K562 (cell line): ENCODE results near the gene SLAMF6. TPM values are rescaled to one million over a fixed set of nuclear protein-coding genes. Genes with fewer than 3 reads are reported as not detected.
A peak's percentile ranks its signal among the peaks of the same experiment; 100 is the strongest.

ENCODE experiments used
- BRD9 ChIP-seq: fragments of 450-650 bp; IDR thresholded peaks from 2 replicates; pipeline ENCODE4 v1.6.1; 2018; ENCODE audit warnings: low read depth; ENCODE audit not compliant: partially characterized antibody
- CAMTA2 ChIP-seq: fragments of 250-450 bp; sonication (Bioruptor Pico); conservative IDR thresholded peaks from 2 replicates; pipeline ENCODE4 v1.5.1; 2022
- CBFA2T2 ChIP-seq: fragments of 450-650 bp; conservative IDR thresholded peaks from 2 replicates; pipeline ENCODE4 v1.6.1; 2017; ENCODE audit warnings: mild to moderate bottlenecking
- CLOCK ChIP-seq: fragments of 250-450 bp; sonication (Bioruptor Pico); IDR thresholded peaks from 2 replicates; pipeline ENCODE4 v1.4.0; 2020; ENCODE audit warnings: mild to moderate bottlenecking, moderate library complexity, borderline replicate concordance
- ELF1 ChIP-seq: fragments of 200-800 bp; sonication (Bioruptor generic); IDR thresholded peaks from 2 replicates; pipeline ENCODE4 v1.6.1; 2016; ENCODE audit warnings: missing genetic modification characterization, missing compliant biosample characterization
- IFI16 ChIP-seq: fragments of 250-450 bp; sonication (Bioruptor Pico); IDR thresholded peaks from 2 replicates; pipeline ENCODE4 v2.1.2; 2022; ENCODE audit warnings: mild to moderate bottlenecking, inconsistent platforms
- KDM1A ChIP-seq, 2 experiments: fragments of 450-650 bp; IDR thresholded peaks; 2 replicates each; pipeline ENCODE4 v1.6.1; 2016; ENCODE audit warnings: mild to moderate bottlenecking in 2 of 2
- LEF1 ChIP-seq: fragments of 450-650 bp; IDR thresholded peaks from 2 replicates; pipeline ENCODE4 v1.6.1; 2016; ENCODE audit warnings: mild to moderate bottlenecking
- MAZ ChIP-seq, 2 experiments: fragments of 450-650 bp in 1 of 2; sonication (generic) in 1 of 2; formaldehyde crosslinking; IDR thresholded peaks in 1 of 2; conservative IDR thresholded peaks in 1 of 2; 2 replicates each; pipeline versions ENCODE4 v1.4.0 to v1.5.0; 2020; ENCODE audit warnings: mild to moderate bottlenecking in 1 of 2, missing genetic modification reagents in 1 of 2
- PHTF2 ChIP-seq: fragments of 250-450 bp; sonication (Bioruptor Pico); IDR thresholded peaks from 2 replicates; pipeline ENCODE4 v1.5.0; 2021; ENCODE audit warnings: mild to moderate bottlenecking
- PTTG1 ChIP-seq: fragments of 450-650 bp; IDR thresholded peaks from 2 replicates; pipeline ENCODE4 v1.6.1; 2016; ENCODE audit warnings: low read depth, mild to moderate bottlenecking, missing genetic modification characterization, missing compliant biosample characterization
- RCOR1 ChIP-seq, 2 experiments: IDR thresholded peaks; 2 replicates each; pipeline ENCODE4 v1.6.1; 2012; ENCODE audit warnings: low read depth in 2 of 2, low read length in 2 of 2, borderline replicate concordance in 1 of 2, improper control_type of control experiment in 1 of 2
- SIN3B ChIP-seq: fragments of 450-650 bp; IDR thresholded peaks from 2 replicates; pipeline ENCODE4 v1.6.1; 2017; ENCODE audit warnings: low read depth, mild to moderate bottlenecking, moderate library complexity
- SMAD4 ChIP-seq: fragments of 250-450 bp; sonication (Bioruptor Pico); conservative IDR thresholded peaks from 2 replicates; pipeline ENCODE4 v1.8.0; 2021; ENCODE audit warnings: inconsistent platforms, mild to moderate bottlenecking, moderate library complexity
- SREBF1 ChIP-seq: fragments of 150-350 bp; IDR thresholded peaks from 2 replicates; pipeline ENCODE4 v1.6.1; 2014; ENCODE audit warnings: antibody characterized with exemption, low read depth, low read length, borderline replicate concordance
- TAF9B ChIP-seq: fragments of 450-650 bp; IDR thresholded peaks from 2 replicates; pipeline ENCODE4 v1.6.1; 2018; ENCODE audit warnings: mild to moderate bottlenecking; ENCODE audit not compliant: partially characterized antibody
- TBP ChIP-seq: optimal IDR thresholded peaks from 2 replicates; pipeline ENCODE3; 2011; ENCODE audit warnings: low read depth, low read length, improper control_type of control experiment
- TCFL5 ChIP-seq: fragments of 250-450 bp; sonication (Bioruptor Pico); conservative IDR thresholded peaks from 2 replicates; pipeline ENCODE4 v1.6.1; 2021; ENCODE audit warnings: mild to moderate bottlenecking, moderate library complexity, matching md5 sums
- TOE1 ChIP-seq, 2 experiments: fragments of 450-650 bp in 1 of 2; sonication (generic) in 1 of 2; formaldehyde crosslinking in 1 of 2; IDR thresholded peaks; 2 replicates each; pipeline versions ENCODE4 v1.7.1 to v1.8.0; 2016 to 2022; ENCODE audit warnings: borderline replicate concordance in 2 of 2, mild to moderate bottlenecking in 2 of 2, antibody characterized with exemption in 1 of 2, inconsistent platforms in 1 of 2, low read depth in 1 of 2, missing genetic modification reagents in 1 of 2, moderate library complexity in 1 of 2
- ZBTB17 ChIP-seq: fragments of 450-650 bp; formaldehyde crosslinking; IDR thresholded peaks from 2 replicates; pipeline ENCODE4 v1.4.0; 2020; ENCODE audit warnings: mild to moderate bottlenecking
- ZNF140 ChIP-seq: fragments of 250-450 bp; sonication (Bioruptor Pico); IDR thresholded peaks from 2 replicates; pipeline ENCODE4 v1.8.0; 2021; ENCODE audit warnings: moderate library complexity, mild to moderate bottlenecking, inconsistent platforms
- polyA plus RNA-seq, 8 experiments: library from polyadenylated mRNA; depleted of rRNA in 4 of 8; stranded (reverse) in 5 of 8; unstranded in 3 of 8; fragments of >200 nt; fragmentation: Nextera tagmentation in 2 of 8; fragmentation: Illumina TruSeq in 1 of 8; extraction: Ambion mirVana in 2 of 8; extraction: Trizol in 1 of 8; gene quantifications; 2 replicates each; pipeline versions ENCODE4 v1.2.1 to v1.2.3, GENCODE V29; 2011 to 2014; ENCODE audit warnings: inconsistent platforms in 1 of 8, missing spikeins in 1 of 8
- total RNA-seq, 7 experiments: library from RNA; depleted of rRNA in 6 of 7; stranded (reverse); fragments of >200 nt in 6 of 7; fragmentation: Illumina TruSeq in 2 of 7; extraction: Trizol in 2 of 7; gene quantifications; 2 replicates each; pipeline versions ENCODE4 v1.2.1 to v1.2.3, GENCODE V29; 2011 to 2021; ENCODE audit warnings: low replicate concordance in 1 of 7
- TF ChIP-seq, protein P1 (sequence below): fragments of 450-650 bp; IDR thresholded peaks from 2 replicates; pipeline ENCODE4 v1.6.1; 2014; ENCODE audit warnings: low read depth, mild to moderate bottlenecking, moderate library complexity, borderline replicate concordance
- TF ChIP-seq, protein P2 (sequence below): fragments of 250-450 bp; sonication (Bioruptor Pico); IDR thresholded peaks from 2 replicates; pipeline ENCODE4 v1.4.0; 2020; ENCODE audit warnings: mild to moderate bottlenecking

The SLAMF6 gene
- total and polyA plus RNA-seq, 9 of the 15 experiments (the other 6 are each of a cell fraction or from before 2014, with no cell fraction given): 0.56 to 4.8 (median 1.1) TPM

GRCh38 chr1:160541622-160542302 lies 18.7 kb upstream of the SLAMF6 start (continued):
- TF ChIP-seq, protein P1, sequence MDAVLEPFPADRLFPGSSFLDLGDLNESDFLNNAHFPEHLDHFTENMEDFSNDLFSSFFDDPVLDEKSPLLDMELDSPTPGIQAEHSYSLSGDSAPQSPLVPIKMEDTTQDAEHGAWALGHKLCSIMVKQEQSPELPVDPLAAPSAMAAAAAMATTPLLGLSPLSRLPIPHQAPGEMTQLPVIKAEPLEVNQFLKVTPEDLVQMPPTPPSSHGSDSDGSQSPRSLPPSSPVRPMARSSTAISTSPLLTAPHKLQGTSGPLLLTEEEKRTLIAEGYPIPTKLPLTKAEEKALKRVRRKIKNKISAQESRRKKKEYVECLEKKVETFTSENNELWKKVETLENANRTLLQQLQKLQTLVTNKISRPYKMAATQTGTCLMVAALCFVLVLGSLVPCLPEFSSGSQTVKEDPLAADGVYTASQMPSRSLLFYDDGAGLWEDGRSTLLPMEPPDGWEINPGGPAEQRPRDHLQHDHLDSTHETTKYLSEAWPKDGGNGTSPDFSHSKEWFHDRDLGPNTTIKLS: no peak
- TF ChIP-seq RCOR1 (IDR thresholded peaks at IDR 0.05; ENCODE audit: borderline replicate concordance in 1 of 2, low read depth in 2 of 2, low read length in 2 of 2): no peak
- TF ChIP-seq ZNF140 (CRISPR knock-in tag): no peak
- no peak for TF ChIP-seq SREBF1
- no peak for TF ChIP-seq ELF1
- peak; percentile 71 for TF ChIP-seq SMAD4
- no peak for TF ChIP-seq TCFL5 (CRISPR knock-in tag)
- peak in 1 of 2 experiments; percentile 8; a peak in 1 of 4 replicates for TF ChIP-seq KDM1A (IDR thresholded peaks at IDR 0.05)
- TF ChIP-seq, protein P2, sequence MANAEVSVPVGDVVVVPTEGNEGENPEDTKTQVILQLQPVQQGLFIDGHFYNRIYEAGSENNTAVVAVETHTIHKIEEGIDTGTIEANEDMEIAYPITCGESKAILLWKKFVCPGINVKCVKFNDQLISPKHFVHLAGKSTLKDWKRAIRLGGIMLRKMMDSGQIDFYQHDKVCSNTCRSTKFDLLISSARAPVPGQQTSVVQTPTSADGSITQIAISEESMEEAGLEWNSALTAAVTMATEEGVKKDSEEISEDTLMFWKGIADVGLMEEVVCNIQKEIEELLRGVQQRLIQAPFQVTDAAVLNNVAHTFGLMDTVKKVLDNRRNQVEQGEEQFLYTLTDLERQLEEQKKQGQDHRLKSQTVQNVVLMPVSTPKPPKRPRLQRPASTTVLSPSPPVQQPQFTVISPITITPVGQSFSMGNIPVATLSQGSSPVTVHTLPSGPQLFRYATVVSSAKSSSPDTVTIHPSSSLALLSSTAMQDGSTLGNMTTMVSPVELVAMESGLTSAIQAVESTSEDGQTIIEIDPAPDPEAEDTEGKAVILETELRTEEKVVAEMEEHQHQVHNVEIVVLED (CRISPR knock-in tag): peak; percentile 42; the same call in 1 of the 2 replicates
- no peak for TF ChIP-seq IFI16
- no peak for TF ChIP-seq LEF1
- TF ChIP-seq TOE1 (IDR thresholded peaks at IDR 0.05; ENCODE audit: borderline replicate concordance): peak; percentile 40; the same call in 1 of the 2 replicates
- TF ChIP-seq TOE1 (CRISPR knock-in tag; IDR thresholded peaks at IDR 0.05; ENCODE audit: borderline replicate concordance, low read depth): no peak
- TF ChIP-seq CAMTA2 (CRISPR knock-in tag): no peak
- TF ChIP-seq PHTF2: no peak
- no peak for TF ChIP-seq TAF9B
- TF ChIP-seq BRD9: no peak
- peak; percentile 25 for TF ChIP-seq CBFA2T2
- TF ChIP-seq CLOCK (CRISPR knock-in tag): no peak
- no peak for TF ChIP-seq TBP
- no peak for TF ChIP-seq PTTG1 (tag)
- TF ChIP-seq ZBTB17 (CRISPR knock-in tag): no peak; the same call in 1 of the 2 replicates
- TF ChIP-seq SIN3B: no peak
- no peak; a peak in 1 of 4 replicates for TF ChIP-seq MAZ (CRISPR knock-in tag; conservative IDR thresholded peaks at IDR 0.05 in 1 of 2, IDR thresholded peaks at IDR 0.05 in 1 of 2)
